Measurements from ENCODE around the gene TMEM242. TPM values are rescaled to one million over a fixed set of nuclear protein-coding genes. Genes with fewer than 3 reads are reported as not detected.

The TMEM242 gene
- total and polyA plus RNA-seq, 2 of the 4 experiments (the other 2 are of a cell fraction): 2.3 to 4.6 TPM

DNA sequence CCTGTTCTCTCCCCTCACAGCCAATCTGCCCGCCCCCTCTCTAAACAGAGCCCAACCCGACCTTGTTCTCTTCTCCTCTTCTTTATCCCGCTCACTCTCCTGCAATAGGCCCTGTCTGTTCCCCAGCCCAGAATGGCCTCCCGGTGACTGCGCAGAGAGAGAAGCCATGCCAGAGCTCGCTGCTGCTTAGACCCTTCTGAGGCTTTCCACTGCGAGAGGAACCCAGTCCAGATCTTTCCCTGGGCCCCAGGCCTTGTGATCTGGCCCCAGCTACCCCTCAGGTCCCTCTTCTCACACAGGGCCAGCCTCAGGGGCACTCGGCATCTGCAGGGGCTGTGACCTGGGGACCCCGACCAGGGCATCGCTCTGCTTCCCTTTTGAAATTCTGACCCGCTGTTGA lies 58.1 kb downstream of the TMEM242 start:
- Histone ChIP-seq H3K9me3 (ENCODE audit: control insufficient read depth, insufficient read depth, low read length) (no peaks in the 10 kb centered on the region), H4K5ac (ENCODE audit: low read depth, low read length) (no peak overlapping the region), H3K79me1 (ENCODE audit: low read depth in 1 of 2, low read length in 2 of 2) (no peaks in the 10 kb centered on the region), H3K4me3 (ENCODE audit: insufficient read depth, low read depth, low read length) (no peak overlapping the region), H3K4me1 (ENCODE audit: control insufficient read depth, insufficient read depth, low read length) (peaks cover 6% of the 10 kb centered on the region), H2BK20ac (ENCODE audit: low read depth, low read length) (no peak overlapping the region), H3K18ac (ENCODE audit: low read depth, low read length) (no peak overlapping the region), H2AK5ac (ENCODE audit: low read depth, low read length) (no peak overlapping the region), H3K56ac (ENCODE audit: extremely low read depth, insufficient read depth, low read length) (no peak overlapping the region), H3K4me2 (ENCODE audit: low read depth, low read length) (no peak overlapping the region), H3K9ac (ENCODE audit: low read depth, low read length) (no peak overlapping the region), H3K36me3 (ENCODE audit: control insufficient read depth, insufficient read depth, low read length) (no peaks in the 10 kb centered on the region), H2BK15ac (ENCODE audit: low read depth, low read length) (no peak overlapping the region), H3K14ac (replicated peaks; ENCODE audit: low read depth, low read length) (no peak overlapping the region), H2AK9ac (replicated peaks; ENCODE audit: low read depth, low read length, poor library complexity) (no peak overlapping the region), H2BK120ac (ENCODE audit: low read depth, low read length) (no peak overlapping the region), H4K8ac (ENCODE audit: low read depth in 2 of 2, low read length in 2 of 2) (no peak overlapping the region), H3K9me1 (ENCODE audit: insufficient read depth, low read length) (peaks cover 3% of the 10 kb centered on the region; the same call in 1 of the 2 replicates), H3K27me3 (ENCODE audit: control insufficient read depth, insufficient read depth, low read length) (peaks cover 13% of the 10 kb centered on the region; the same call in 1 of the 2 replicates), H4K91ac (ENCODE audit: insufficient read depth, low read depth, low read length) (no peak overlapping the region), H3K4ac (ENCODE audit: low read depth, low read length) (no peak overlapping the region), H3K27ac (ENCODE audit: insufficient read depth, low read length) (no peak overlapping the region), H2BK5ac (ENCODE audit: low read depth, low read length, poor library complexity, severe bottlenecking) (no peak overlapping the region), H2AFZ (replicated peaks; ENCODE audit: low read length, poor library complexity) (no peak overlapping the region), H3K23ac (ENCODE audit: low read depth, low read length) (no peak overlapping the region), H4K20me1 (ENCODE audit: insufficient read depth, low read length) (no peaks in the 10 kb centered on the region)
- CTCF ChIA-PET: no interaction called here
- intact Hi-C loops (cut with micrococcal nuclease): no loop called here
- WGBS, 2 experiments (ENCODE audit: extremely low coverage in 2 of 2, insufficient read length in 1 of 2): 84% methylated on average over 5 of the region's 11 CpGs; no CpG with 5 or more reads in 1 of the 2 experiments
- no TSS peak for BruUV-seq (replicated peaks)
- dilution Hi-C loops (cut with HindIII; ENCODE audit: low sequenced_read_pairs, unreplicated experiment): no loop called here
- ATAC-seq (ENCODE audit: low read depth) (no peak), DNase-seq (no peak)
- in situ Hi-C loops (cut with MboI; ENCODE audit: low sequenced_read_pairs): no loop called here
- POLR2A ChIA-PET (ENCODE audit: unreplicated experiment): no interaction called here
- TF ChIP-seq MAZ (IDR thresholded peaks at IDR 0.05; ENCODE audit: borderline replicate concordance, low read depth, low read length): no peak
- no peak for TF ChIP-seq USF2 (IDR thresholded peaks at IDR 0.05; ENCODE audit: low read depth, low read length)
- no peak for TF ChIP-seq FOS (IDR thresholded peaks at IDR 0.05; ENCODE audit: low read depth, low read length)
- no peak for TF ChIP-seq POLR2A (IDR thresholded peaks at IDR 0.05; ENCODE audit: low read depth, low read length)
- no peak for TF ChIP-seq CEBPB (IDR thresholded peaks at IDR 0.05; ENCODE audit: low read depth, low read length)
- no peak for TF ChIP-seq RFX5 (IDR thresholded peaks at IDR 0.05; ENCODE audit: low read depth, low read length)
- TF ChIP-seq CHD1 (IDR thresholded peaks at IDR 0.05; ENCODE audit: low read depth, low read length): no peak
- no peak for TF ChIP-seq SMC3 (IDR thresholded peaks at IDR 0.05; ENCODE audit: low read depth, low read length)
- TF ChIP-seq RCOR1 (IDR thresholded peaks at IDR 0.05; ENCODE audit: insufficient replicate concordance, low read length): no peak
- TF ChIP-seq, protein P1, sequence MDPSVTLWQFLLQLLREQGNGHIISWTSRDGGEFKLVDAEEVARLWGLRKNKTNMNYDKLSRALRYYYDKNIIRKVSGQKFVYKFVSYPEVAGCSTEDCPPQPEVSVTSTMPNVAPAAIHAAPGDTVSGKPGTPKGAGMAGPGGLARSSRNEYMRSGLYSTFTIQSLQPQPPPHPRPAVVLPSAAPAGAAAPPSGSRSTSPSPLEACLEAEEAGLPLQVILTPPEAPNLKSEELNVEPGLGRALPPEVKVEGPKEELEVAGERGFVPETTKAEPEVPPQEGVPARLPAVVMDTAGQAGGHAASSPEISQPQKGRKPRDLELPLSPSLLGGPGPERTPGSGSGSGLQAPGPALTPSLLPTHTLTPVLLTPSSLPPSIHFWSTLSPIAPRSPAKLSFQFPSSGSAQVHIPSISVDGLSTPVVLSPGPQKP (IDR thresholded peaks at IDR 0.05; ENCODE audit: borderline replicate concordance, low read depth, low read length): no peak
- TF ChIP-seq MAFK (IDR thresholded peaks at IDR 0.05; ENCODE audit: low read depth, low read length): no peak
- TF ChIP-seq NFE2L2 (IDR thresholded peaks at IDR 0.05; ENCODE audit: low read depth, low read length): no peak
- no peak for TF ChIP-seq RAD21 (IDR thresholded peaks at IDR 0.05; ENCODE audit: low read length)
- TF ChIP-seq MXI1 (IDR thresholded peaks at IDR 0.05; ENCODE audit: borderline replicate concordance, low read depth, low read length): no peak
- no peak for TF ChIP-seq BHLHE40 (IDR thresholded peaks at IDR 0.05; ENCODE audit: low read depth, low read length)
- TF ChIP-seq CTCF (conservative IDR thresholded peaks at IDR 0.05; ENCODE audit: low read depth, low read length): no peak
